WERI-Rb-1 (cell line): ENCODE results near the gene UBE2J2.

Experiments used
- DNase-seq: peaks from one replicate; pipeline ENCODE4 v3.0.0-alpha.2; 2020
- H3K27ac ChIP-seq: fragments of 250-450 bp; sonication (Bioruptor Pico); 2 replicates; pipeline ENCODE4 v1.5.1; 2020; ENCODE audit warnings: mild to moderate bottlenecking, moderate library complexity
- H3K27me3 ChIP-seq: fragments of 250-450 bp; sonication (Bioruptor Pico); 2 replicates; pipeline ENCODE4 v1.5.1; 2021; ENCODE audit warnings: mild to moderate bottlenecking, low read depth, moderate library complexity; ENCODE audit not compliant: insufficient read depth, severe bottlenecking
- H3K36me3 ChIP-seq: fragments of 250-450 bp; sonication (Bioruptor Pico); 2 replicates; pipeline ENCODE4 v1.5.1; 2020; ENCODE audit warnings: mild to moderate bottlenecking, moderate library complexity
- H3K4me3 ChIP-seq: 2 replicates; pipeline ENCODE4 v1.5.1; 2011; ENCODE audit warnings: low read depth, mild to moderate bottlenecking, control low read depth, low read length
- H3K9me3 ChIP-seq: fragments of 250-450 bp; sonication (Bioruptor Pico); 2 replicates; pipeline ENCODE4 v1.5.1; 2021; ENCODE audit warnings: mild to moderate bottlenecking, moderate library complexity; ENCODE audit not compliant: severe bottlenecking
- CTCF ChIP-seq: IDR thresholded peaks from 2 replicates; pipeline ENCODE4 v1.5.1; 2011; ENCODE audit warnings: low read depth, mild to moderate bottlenecking, control low read depth, inconsistent platforms, low read length

UBE2J2 gene

DNA sequence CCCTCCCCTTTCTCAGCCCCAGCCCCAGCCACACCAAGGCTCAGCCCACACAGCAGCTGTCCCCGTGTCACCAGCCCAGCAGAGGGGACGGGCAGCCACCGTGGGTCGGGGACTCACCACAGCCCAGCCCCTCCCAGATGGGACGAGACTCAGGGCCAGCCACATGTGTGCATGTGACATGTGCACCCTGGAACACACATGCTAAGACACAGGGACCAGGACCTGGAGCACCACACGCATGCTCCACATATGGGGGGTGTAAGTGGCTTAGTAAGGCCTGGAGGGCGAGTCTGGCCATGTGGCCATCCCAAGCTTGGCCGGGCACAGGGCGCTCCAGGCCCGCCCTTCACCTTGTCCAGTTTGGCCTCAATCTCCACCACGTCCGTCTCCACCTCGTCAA, 30.1 kb upstream of the UBE2J2 start:
- no peaks in the 10 kb centered on the region for H3K9me3 ChIP-seq
- peaks cover 24% of the 10 kb centered on the region for H3K36me3 ChIP-seq
- peak overlapping the region; percentile 99 for H3K27ac ChIP-seq
- TF ChIP-seq CTCF = no peak
- H3K27me3 ChIP-seq = no peaks in the 10 kb centered on the region
- DNase-seq = peak; percentile 71
- peak overlapping the region; percentile 97 for H3K4me3 ChIP-seq

DNA sequence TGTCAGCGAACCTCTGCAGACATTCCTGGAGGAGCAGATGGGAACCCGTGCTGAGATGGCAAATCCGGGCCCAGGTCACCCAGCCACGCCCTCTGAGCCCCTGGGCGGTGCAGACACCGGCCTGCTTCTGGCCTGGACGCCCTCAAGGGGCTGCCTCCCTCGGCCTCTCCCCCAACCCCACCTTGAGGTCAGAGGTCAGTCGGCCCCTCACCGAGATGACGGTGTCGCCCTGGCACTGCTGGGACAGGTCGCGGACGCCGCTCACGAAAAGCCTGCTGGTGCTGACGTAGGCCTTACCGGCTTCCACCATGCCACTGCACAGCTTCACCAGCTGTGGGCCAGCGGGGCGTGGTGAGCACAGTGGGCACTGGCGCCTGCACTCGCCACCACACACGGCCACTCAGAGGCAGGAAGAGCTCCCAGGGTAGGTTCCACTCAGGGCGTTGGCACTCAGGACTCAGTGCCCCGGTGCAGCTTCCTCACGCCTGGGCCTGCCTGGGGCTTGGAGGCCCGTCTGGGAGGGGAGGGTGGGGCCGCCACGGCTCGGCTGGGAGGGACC, 29.4 kb upstream of the UBE2J2 start:
- TF ChIP-seq CTCF = no peak
- Histone ChIP-seq H3K9me3 (no peaks in the 10 kb centered on the region), H3K27me3 (no peaks in the 10 kb centered on the region), H3K36me3 (peaks cover 23% of the 10 kb centered on the region), H3K4me3 (peak overlapping the region; percentile 97), H3K27ac (peak overlapping the region; percentile 99)
- peak; percentile 92 for DNase-seq

DNA sequence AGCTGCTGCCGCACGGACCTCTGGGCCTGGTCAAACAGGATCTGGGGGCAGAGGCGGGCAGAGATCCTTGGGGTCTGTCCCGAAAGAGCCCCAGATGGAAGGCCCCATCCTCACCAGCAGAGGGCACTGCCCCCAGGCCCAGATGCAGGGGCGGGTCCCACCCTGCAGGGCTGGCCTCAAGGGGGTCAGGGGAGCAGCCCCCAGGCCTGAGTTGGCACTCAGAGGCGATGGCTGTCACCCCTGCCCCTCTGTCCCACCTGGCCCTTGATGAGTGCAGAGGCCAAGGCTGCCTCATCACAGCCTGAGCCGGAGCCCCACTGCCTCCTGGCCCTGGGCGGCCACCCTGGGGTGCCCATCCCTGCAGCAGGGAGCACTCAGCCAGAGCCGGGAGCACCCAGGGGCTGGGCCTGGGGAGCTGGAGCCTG, 28.4 kb upstream of the UBE2J2 start:
- Histone ChIP-seq H3K27ac (peak overlapping the region; percentile 99), H3K4me3 (no peak overlapping the region), H3K9me3 (no peaks in the 10 kb centered on the region), H3K27me3 (no peaks in the 10 kb centered on the region), H3K36me3 (peaks cover 27% of the 10 kb centered on the region)
- TF ChIP-seq CTCF = peak; percentile 77
- peak; percentile 55 for DNase-seq

GRCh38 chr1:1300352-1300739, 26.7 kb upstream of the UBE2J2 start:
- Histone ChIP-seq H3K27me3 (no peaks in the 10 kb centered on the region), H3K4me3 (no peak overlapping the region), H3K9me3 (no peaks in the 10 kb centered on the region), H3K36me3 (peaks cover 36% of the 10 kb centered on the region), H3K27ac (peak overlapping the region; percentile 88)
- no peak for DNase-seq
- no peak for TF ChIP-seq CTCF

- TF ChIP-seq CTCF = peak; percentile 68
- peak; percentile 65 for DNase-seq
- Histone ChIP-seq H3K4me3 (no peak overlapping the region), H3K9me3 (no peaks in the 10 kb centered on the region), H3K36me3 (peaks cover 42% of the 10 kb centered on the region), H3K27me3 (no peaks in the 10 kb centered on the region), H3K27ac (peak overlapping the region; percentile 88)
These were observed 26.2 kb upstream of the UBE2J2 start for GRCh38 chr1:1299686-1300351.
